Measurements from ENCODE around the gene ANGPTL4.
"Not testable (repeated sequence)": the region's sequence is repeated elsewhere in the genome, so short reads cannot be mapped to it uniquely, and the experiment has no call there.

DNA sequence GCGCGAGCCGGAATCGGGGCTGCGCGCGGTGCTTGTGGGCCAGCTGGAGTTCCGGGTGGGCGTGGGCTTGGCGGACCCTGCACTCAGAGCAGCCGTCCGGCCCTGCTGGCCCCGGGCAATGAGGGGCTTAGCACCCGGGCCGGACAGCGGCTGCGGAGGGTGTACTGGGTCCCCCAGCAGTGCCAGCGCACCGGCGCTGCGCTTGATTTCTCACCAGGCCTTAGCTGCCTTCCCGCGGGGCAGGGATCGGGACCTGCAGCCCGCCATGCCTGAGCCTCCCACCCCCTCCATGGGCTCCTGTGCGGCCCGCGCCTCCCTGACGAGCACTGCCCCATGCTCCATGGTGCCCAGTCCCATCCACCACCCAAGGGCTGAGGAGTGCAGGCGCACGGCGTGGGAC lies 11.8 kb downstream of the ANGPTL4 start:
- TF ChIP-seq, protein P1, sequence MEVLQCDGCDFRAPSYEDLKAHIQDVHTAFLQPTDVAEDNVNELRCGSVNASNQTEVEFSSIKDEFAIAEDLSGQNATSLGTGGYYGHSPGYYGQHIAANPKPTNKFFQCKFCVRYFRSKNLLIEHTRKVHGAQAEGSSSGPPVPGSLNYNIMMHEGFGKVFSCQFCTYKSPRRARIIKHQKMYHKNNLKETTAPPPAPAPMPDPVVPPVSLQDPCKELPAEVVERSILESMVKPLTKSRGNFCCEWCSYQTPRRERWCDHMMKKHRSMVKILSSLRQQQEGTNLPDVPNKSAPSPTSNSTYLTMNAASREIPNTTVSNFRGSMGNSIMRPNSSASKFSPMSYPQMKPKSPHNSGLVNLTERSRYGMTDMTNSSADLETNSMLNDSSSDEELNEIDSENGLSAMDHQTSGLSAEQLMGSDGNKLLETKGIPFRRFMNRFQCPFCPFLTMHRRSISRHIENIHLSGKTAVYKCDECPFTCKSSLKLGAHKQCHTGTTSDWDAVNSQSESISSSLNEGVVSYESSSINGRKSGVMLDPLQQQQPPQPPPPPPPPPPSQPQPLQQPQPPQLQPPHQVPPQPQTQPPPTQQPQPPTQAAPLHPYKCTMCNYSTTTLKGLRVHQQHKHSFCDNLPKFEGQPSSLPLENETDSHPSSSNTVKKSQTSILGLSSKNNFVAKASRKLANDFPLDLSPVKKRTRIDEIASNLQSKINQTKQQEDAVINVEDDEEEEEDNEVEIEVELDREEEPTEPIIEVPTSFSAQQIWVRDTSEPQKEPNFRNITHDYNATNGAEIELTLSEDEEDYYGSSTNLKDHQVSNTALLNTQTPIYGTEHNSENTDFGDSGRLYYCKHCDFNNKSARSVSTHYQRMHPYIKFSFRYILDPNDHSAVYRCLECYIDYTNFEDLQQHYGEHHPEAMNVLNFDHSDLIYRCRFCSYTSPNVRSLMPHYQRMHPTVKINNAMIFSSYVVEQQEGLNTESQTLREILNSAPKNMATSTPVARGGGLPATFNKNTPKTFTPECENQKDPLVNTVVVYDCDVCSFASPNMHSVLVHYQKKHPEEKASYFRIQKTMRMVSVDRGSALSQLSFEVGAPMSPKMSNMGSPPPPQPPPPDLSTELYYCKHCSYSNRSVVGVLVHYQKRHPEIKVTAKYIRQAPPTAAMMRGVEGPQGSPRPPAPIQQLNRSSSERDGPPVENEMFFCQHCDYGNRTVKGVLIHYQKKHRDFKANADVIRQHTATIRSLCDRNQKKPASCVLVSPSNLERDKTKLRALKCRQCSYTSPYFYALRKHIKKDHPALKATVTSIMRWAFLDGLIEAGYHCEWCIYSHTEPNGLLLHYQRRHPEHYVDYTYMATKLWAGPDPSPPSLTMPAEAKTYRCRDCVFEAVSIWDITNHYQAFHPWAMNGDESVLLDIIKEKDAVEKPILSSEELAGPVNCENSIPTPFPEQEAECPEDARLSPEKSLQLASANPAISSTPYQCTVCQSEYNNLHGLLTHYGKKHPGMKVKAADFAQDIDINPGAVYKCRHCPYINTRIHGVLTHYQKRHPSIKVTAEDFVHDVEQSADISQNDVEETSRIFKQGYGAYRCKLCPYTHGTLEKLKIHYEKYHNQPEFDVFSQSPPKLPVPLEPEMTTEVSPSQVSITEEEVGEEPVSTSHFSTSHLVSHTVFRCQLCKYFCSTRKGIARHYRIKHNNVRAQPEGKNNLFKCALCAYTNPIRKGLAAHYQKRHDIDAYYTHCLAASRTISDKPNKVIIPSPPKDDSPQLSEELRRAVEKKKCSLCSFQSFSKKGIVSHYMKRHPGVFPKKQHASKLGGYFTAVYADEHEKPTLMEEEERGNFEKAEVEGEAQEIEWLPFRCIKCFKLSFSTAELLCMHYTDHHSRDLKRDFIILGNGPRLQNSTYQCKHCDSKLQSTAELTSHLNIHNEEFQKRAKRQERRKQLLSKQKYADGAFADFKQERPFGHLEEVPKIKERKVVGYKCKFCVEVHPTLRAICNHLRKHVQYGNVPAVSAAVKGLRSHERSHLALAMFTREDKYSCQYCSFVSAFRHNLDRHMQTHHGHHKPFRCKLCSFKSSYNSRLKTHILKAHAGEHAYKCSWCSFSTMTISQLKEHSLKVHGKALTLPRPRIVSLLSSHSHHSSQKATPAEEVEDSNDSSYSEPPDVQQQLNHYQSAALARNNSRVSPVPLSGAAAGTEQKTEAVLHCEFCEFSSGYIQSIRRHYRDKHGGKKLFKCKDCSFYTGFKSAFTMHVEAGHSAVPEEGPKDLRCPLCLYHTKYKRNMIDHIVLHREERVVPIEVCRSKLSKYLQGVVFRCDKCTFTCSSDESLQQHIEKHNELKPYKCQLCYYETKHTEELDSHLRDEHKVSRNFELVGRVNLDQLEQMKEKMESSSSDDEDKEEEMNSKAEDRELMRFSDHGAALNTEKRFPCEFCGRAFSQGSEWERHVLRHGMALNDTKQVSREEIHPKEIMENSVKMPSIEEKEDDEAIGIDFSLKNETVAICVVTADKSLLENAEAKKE (CRISPR knock-in tag; IDR thresholded peaks at IDR 0.05) = not testable (repeated sequence)
- not testable (repeated sequence) for TF ChIP-seq CTCF (conservative IDR thresholded peaks at IDR 0.05; ENCODE audit: low read depth in 2 of 2); EZH2phosphoT487 (IDR thresholded peaks at IDR 0.05; ENCODE audit: unreplicated experiment); POLR2AphosphoS5 (IDR thresholded peaks at IDR 0.05; ENCODE audit: low read depth); EZH2 (IDR thresholded peaks at IDR 0.05; ENCODE audit: low read depth, unreplicated experiment); CREB1 (CRISPR knock-in tag; IDR thresholded peaks at IDR 0.05; ENCODE audit: low read depth); ZNF114 (CRISPR knock-in tag; IDR thresholded peaks at IDR 0.05); JUNB (IDR thresholded peaks at IDR 0.05; ENCODE audit: unreplicated experiment); ETS1 (IDR thresholded peaks at IDR 0.05); ZNF331 (CRISPR knock-in tag; IDR thresholded peaks at IDR 0.05; ENCODE audit: low read depth)
- TF ChIP-seq, protein P2, sequence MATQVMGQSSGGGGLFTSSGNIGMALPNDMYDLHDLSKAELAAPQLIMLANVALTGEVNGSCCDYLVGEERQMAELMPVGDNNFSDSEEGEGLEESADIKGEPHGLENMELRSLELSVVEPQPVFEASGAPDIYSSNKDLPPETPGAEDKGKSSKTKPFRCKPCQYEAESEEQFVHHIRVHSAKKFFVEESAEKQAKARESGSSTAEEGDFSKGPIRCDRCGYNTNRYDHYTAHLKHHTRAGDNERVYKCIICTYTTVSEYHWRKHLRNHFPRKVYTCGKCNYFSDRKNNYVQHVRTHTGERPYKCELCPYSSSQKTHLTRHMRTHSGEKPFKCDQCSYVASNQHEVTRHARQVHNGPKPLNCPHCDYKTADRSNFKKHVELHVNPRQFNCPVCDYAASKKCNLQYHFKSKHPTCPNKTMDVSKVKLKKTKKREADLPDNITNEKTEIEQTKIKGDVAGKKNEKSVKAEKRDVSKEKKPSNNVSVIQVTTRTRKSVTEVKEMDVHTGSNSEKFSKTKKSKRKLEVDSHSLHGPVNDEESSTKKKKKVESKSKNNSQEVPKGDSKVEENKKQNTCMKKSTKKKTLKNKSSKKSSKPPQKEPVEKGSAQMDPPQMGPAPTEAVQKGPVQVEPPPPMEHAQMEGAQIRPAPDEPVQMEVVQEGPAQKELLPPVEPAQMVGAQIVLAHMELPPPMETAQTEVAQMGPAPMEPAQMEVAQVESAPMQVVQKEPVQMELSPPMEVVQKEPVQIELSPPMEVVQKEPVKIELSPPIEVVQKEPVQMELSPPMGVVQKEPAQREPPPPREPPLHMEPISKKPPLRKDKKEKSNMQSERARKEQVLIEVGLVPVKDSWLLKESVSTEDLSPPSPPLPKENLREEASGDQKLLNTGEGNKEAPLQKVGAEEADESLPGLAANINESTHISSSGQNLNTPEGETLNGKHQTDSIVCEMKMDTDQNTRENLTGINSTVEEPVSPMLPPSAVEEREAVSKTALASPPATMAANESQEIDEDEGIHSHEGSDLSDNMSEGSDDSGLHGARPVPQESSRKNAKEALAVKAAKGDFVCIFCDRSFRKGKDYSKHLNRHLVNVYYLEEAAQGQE (IDR thresholded peaks at IDR 0.05; ENCODE audit: unreplicated experiment) = not testable (repeated sequence)

Data from GM23338 (cell line).